HepG2 (cell line): ENCODE data around the gene RPS6KL1. TPM values are rescaled to one million over a fixed set of nuclear protein-coding genes. Genes with fewer than 3 reads are reported as not detected.
A peak's percentile ranks its signal among the peaks of the same experiment; 100 is the strongest.

ENCODE experiments used
- DPF2 ChIP-seq: sonication (generic); formaldehyde crosslinking; IDR thresholded peaks from 2 replicates; pipeline ENCODE4 v1.4.0; 2020; ENCODE audit warnings: mild to moderate bottlenecking, low read depth, missing genetic modification reagents, borderline replicate concordance
- HNRNPH1 ChIP-seq: fragments of 200-400 bp; formaldehyde crosslinking; optimal IDR thresholded peaks from 2 replicates; pipeline ENCODE3; 2017; ENCODE audit warnings: mild to moderate bottlenecking, low read depth, low read length
- NFRKB ChIP-seq: fragments of 450-650 bp; IDR thresholded peaks from 2 replicates; pipeline ENCODE4 v1.6.1; 2017
- SYNCRIP ChIP-seq: fragments of 200-400 bp; formaldehyde crosslinking; IDR thresholded peaks from 2 replicates; pipeline ENCODE4 v1.6.1; 2018; ENCODE audit warnings: mild to moderate bottlenecking, low read depth, low read length; ENCODE audit not compliant: insufficient read depth
- ZNF670 ChIP-seq: sonication (generic); formaldehyde crosslinking; IDR thresholded peaks from 2 replicates; pipeline ENCODE4 v1.8.0; 2022; ENCODE audit warnings: mild to moderate bottlenecking, missing genetic modification reagents, borderline replicate concordance
- ZNF761 ChIP-seq: sonication (generic); formaldehyde crosslinking; conservative IDR thresholded peaks from 2 replicates; pipeline ENCODE4 v1.4.0; 2020; ENCODE audit warnings: mild to moderate bottlenecking, missing genetic modification reagents
- ZNF766 ChIP-seq: sonication (generic); formaldehyde crosslinking; IDR thresholded peaks from 2 replicates; pipeline ENCODE4 v1.5.0; 2020; ENCODE audit warnings: missing genetic modification reagents, borderline replicate concordance
- ZSCAN9 ChIP-seq: IDR thresholded peaks from 2 replicates; pipeline ENCODE4 v1.6.1; 2016; ENCODE audit warnings: borderline replicate concordance
- polyA plus RNA-seq, 8 experiments: library from polyadenylated mRNA; depleted of rRNA in 3 of 8; stranded (reverse) in 7 of 8; unstranded in 1 of 8; fragments of >200 nt; fragmentation: Illumina TruSeq in 4 of 8; extraction: Trizol in 4 of 8; gene quantifications; 2 replicates each; pipeline versions ENCODE4 v1.2.1 to v1.2.3, GENCODE V29; 2011 to 2016; ENCODE audit warnings: low read depth in 4 of 8, missing spikeins in 1 of 8, mixed read lengths in 1 of 8; ENCODE audit not compliant: insufficient read depth in 1 of 8
- total RNA-seq, 5 experiments: library from RNA; depleted of rRNA; stranded (reverse); fragments of >200 nt; fragmentation: Illumina TruSeq; extraction: Trizol; gene quantifications; 2 replicates each; pipeline ENCODE4 v1.2.3, GENCODE V29; 2016; ENCODE audit warnings: low read depth in 1 of 5
- TF ChIP-seq, protein P1 (sequence below): sonication (generic); formaldehyde crosslinking; IDR thresholded peaks from 2 replicates; pipeline ENCODE4 v1.4.0; 2020; ENCODE audit warnings: mild to moderate bottlenecking, missing genetic modification reagents
- TF ChIP-seq, protein P2 (sequence below): sonication (generic); formaldehyde crosslinking; IDR thresholded peaks from 2 replicates; pipeline ENCODE4 v1.9.0; 2022; ENCODE audit warnings: missing genetic modification reagents, mild to moderate bottlenecking, borderline replicate concordance
- TF ChIP-seq, protein P3 (sequence below): sonication (generic); formaldehyde crosslinking; IDR thresholded peaks from 2 replicates; pipeline ENCODE4 v1.8.0; 2022; ENCODE audit warnings: missing genetic modification reagents, mild to moderate bottlenecking, moderate library complexity, borderline replicate concordance
- TF ChIP-seq, protein P4 (sequence below): sonication (generic); formaldehyde crosslinking; IDR thresholded peaks from 2 replicates; pipeline ENCODE4 v1.4.0; 2020; ENCODE audit warnings: missing genetic modification reagents
- TF ChIP-seq, protein P5 (sequence below): sonication (generic); formaldehyde crosslinking; IDR thresholded peaks from 2 replicates; pipeline ENCODE4 v1.5.0; 2020; ENCODE audit warnings: mild to moderate bottlenecking, missing genetic modification reagents

Gene RPS6KL1
- total and polyA plus RNA-seq, 2 of the 13 experiments (the other 11 are each of a cell fraction or from before 2014, with no cell fraction given) = 6.5 to 11.5 TPM

DNA sequence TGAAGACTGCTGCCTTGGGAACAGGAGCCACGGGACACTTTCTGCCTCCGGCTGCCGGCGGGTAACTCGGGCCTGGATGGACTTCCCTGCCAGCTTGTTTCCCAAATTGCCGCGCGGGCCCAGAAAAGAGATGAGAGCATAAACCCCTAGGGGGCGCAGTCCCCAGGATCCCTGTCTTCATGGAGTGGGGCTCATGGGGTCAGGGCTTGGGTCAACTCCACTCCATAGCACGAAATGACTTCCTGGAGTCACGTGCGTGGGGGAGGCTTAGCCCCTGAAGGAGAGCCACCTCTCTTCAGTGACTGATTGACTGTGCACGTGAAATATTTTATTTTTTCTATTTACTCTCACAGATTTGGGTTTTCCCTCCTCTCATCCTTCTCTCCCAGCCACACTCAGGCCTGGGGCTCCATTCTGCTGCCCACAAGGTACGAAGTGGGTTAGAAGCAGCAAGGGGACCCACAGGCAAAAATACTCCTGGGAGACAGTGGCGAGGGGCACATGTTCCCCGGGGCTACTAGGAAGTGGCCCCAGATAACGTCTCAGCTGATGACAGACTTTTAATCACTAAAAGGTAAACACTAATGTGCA lies 22.3 kb upstream of the RPS6KL1 start (continued):
- TF ChIP-seq, protein P1, sequence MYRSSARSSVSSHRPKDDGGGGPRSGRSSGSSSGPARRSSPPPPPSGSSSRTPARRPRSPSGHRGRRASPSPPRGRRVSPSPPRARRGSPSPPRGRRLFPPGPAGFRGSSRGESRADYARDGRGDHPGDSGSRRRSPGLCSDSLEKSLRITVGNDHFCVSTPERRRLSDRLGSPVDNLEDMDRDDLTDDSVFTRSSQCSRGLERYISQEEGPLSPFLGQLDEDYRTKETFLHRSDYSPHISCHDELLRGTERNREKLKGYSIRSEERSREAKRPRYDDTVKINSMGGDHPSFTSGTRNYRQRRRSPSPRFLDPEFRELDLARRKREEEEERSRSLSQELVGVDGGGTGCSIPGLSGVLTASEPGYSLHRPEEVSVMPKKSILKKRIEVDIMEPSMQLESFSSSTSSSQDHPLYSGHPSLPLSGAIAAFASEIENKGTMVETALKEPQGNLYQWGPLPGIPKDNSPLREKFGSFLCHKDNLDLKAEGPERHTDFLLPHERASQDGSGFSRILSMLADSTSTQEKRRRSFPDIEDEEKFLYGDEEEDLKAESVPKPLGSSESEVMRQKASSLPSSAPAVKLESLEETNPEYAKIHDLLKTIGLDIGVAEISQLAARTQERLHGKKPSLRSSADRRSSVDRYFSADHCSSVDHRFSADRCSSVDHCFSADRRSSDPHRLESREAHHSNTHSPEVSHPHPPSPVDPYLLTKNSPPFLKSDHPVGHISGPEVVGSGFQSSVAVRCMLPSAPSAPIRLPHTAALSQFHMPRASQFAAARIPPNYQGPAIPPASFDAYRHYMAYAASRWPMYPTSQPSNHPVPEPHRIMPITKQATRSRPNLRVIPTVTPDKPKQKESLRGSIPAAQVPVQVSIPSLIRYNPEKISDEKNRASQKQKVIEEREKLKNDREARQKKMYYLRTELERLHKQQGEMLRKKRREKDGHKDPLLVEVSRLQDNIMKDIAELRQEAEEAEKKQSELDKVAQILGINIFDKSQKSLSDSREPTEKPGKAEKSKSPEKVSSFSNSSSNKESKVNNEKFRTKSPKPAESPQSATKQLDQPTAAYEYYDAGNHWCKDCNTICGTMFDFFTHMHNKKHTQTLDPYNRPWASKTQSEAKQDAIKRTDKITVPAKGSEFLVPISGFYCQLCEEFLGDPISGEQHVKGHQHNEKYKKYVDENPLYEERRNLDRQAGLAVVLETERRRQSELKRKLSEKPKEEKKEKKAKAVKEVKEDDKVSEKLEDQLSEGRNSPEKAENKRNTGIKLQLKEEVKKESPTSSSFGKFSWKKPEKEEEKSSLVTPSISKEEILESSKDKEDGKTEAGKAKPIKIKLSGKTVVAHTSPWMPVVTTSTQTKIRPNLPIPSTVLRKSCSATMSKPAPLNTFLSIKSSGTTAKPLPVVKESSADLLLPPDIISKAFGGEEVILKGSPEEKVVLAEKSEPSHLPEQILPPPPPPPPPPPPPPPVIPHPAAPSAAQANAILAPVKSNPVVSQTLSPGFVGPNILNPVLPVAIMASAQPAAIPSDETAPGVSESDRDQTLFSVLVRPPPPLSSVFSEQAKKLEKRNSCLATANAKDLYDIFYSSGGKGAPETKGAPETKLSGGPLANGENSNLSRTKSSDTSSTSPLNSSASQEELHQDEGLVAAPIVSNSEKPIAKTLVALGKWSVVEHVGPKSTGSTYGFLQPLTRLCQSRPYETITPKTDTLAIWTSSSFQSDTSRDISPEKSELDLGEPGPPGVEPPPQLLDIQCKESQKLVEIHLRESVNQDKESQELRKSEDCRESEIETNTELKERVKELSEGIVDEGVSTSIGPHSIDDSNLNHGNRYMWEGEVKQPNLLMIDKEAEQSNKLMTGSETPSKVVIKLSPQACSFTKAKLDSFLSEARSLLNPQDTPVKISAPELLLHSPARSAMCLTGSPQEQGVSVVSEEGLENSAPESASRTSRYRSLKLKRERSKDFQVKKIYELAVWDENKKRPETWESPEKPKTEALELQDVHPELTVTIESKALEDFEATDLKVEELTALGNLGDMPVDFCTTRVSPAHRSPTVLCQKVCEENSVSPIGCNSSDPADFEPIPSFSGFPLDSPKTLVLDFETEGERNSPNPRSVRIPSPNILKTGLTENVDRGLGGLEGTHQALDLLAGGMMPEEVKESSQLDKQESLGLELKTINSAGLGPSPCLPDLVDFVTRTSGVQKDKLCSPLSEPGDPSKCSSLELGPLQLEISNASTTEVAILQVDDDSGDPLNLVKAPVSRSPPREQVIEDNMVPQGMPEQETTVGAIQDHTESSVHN (CRISPR knock-in tag) = no peak
- TF ChIP-seq, protein P2, sequence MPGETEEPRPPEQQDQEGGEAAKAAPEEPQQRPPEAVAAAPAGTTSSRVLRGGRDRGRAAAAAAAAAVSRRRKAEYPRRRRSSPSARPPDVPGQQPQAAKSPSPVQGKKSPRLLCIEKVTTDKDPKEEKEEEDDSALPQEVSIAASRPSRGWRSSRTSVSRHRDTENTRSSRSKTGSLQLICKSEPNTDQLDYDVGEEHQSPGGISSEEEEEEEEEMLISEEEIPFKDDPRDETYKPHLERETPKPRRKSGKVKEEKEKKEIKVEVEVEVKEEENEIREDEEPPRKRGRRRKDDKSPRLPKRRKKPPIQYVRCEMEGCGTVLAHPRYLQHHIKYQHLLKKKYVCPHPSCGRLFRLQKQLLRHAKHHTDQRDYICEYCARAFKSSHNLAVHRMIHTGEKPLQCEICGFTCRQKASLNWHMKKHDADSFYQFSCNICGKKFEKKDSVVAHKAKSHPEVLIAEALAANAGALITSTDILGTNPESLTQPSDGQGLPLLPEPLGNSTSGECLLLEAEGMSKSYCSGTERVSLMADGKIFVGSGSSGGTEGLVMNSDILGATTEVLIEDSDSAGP (CRISPR knock-in tag) = no peak
- TF ChIP-seq ZSCAN9 (CRISPR knock-in tag) = 0 out of 2 replicates have a peak, but pooled peaks have one; percentile 55
- TF ChIP-seq, protein P3, sequence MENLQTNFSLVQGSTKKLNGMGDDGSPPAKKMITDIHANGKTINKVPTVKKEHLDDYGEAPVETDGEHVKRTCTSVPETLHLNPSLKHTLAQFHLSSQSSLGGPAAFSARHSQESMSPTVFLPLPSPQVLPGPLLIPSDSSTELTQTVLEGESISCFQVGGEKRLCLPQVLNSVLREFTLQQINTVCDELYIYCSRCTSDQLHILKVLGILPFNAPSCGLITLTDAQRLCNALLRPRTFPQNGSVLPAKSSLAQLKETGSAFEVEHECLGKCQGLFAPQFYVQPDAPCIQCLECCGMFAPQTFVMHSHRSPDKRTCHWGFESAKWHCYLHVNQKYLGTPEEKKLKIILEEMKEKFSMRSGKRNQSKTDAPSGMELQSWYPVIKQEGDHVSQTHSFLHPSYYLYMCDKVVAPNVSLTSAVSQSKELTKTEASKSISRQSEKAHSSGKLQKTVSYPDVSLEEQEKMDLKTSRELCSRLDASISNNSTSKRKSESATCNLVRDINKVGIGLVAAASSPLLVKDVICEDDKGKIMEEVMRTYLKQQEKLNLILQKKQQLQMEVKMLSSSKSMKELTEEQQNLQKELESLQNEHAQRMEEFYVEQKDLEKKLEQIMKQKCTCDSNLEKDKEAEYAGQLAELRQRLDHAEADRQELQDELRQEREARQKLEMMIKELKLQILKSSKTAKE (CRISPR knock-in tag) = no peak
- peak; percentile 70; the same call in 1 of the 2 replicates for TF ChIP-seq DPF2 (CRISPR knock-in tag)
- no peak for TF ChIP-seq ZNF761 (CRISPR knock-in tag)
- no peak for TF ChIP-seq ZNF670 (CRISPR knock-in tag)
- TF ChIP-seq, protein P4, sequence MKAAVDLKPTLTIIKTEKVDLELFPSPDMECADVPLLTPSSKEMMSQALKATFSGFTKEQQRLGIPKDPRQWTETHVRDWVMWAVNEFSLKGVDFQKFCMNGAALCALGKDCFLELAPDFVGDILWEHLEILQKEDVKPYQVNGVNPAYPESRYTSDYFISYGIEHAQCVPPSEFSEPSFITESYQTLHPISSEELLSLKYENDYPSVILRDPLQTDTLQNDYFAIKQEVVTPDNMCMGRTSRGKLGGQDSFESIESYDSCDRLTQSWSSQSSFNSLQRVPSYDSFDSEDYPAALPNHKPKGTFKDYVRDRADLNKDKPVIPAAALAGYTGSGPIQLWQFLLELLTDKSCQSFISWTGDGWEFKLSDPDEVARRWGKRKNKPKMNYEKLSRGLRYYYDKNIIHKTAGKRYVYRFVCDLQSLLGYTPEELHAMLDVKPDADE (CRISPR knock-in tag) = no peak
- no peak for TF ChIP-seq SYNCRIP
- no peak for TF ChIP-seq NFRKB
- no peak for TF ChIP-seq ZNF766 (CRISPR knock-in tag)
- TF ChIP-seq, protein P5, sequence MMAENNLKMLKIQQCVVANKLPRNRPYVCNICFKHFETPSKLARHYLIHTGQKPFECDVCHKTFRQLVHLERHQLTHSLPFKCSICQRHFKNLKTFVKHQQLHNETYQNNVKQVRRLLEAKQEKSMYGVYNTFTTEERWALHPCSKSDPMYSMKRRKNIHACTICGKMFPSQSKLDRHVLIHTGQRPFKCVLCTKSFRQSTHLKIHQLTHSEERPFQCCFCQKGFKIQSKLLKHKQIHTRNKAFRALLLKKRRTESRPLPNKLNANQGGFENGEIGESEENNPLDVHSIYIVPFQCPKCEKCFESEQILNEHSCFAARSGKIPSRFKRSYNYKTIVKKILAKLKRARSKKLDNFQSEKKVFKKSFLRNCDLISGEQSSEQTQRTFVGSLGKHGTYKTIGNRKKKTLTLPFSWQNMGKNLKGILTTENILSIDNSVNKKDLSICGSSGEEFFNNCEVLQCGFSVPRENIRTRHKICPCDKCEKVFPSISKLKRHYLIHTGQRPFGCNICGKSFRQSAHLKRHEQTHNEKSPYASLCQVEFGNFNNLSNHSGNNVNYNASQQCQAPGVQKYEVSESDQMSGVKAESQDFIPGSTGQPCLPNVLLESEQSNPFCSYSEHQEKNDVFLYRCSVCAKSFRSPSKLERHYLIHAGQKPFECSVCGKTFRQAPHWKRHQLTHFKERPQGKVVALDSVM (CRISPR knock-in tag) = 0 out of 2 replicates have a peak, but pooled peaks have one; percentile 5
- TF ChIP-seq HNRNPH1 = no peak
